ENCODE data around the gene MBD3.
A peak's percentile ranks its signal among the peaks of the same experiment; 100 is the strongest.

GRCh38 chr19:1618157-1619093, 25.8 kb upstream of the MBD3 start:
- no peak for TF ChIP-seq EZH2 (IDR thresholded peaks at IDR 0.05)
- TF ChIP-seq, protein P1, sequence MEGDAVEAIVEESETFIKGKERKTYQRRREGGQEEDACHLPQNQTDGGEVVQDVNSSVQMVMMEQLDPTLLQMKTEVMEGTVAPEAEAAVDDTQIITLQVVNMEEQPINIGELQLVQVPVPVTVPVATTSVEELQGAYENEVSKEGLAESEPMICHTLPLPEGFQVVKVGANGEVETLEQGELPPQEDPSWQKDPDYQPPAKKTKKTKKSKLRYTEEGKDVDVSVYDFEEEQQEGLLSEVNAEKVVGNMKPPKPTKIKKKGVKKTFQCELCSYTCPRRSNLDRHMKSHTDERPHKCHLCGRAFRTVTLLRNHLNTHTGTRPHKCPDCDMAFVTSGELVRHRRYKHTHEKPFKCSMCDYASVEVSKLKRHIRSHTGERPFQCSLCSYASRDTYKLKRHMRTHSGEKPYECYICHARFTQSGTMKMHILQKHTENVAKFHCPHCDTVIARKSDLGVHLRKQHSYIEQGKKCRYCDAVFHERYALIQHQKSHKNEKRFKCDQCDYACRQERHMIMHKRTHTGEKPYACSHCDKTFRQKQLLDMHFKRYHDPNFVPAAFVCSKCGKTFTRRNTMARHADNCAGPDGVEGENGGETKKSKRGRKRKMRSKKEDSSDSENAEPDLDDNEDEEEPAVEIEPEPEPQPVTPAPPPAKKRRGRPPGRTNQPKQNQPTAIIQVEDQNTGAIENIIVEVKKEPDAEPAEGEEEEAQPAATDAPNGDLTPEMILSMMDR (IDR thresholded peaks at IDR 0.05) = peak; percentile 35
